HEK293T (cell line): ENCODE results near the gene PSKH1.

Experiments
- BHLHE40 ChIP-seq: fragments of 450-650 bp; IDR thresholded peaks from 2 replicates; pipeline ENCODE4 v1.6.1; 2016; ENCODE audit warnings: mild to moderate bottlenecking, moderate library complexity, borderline replicate concordance
- CTBP1 ChIP-seq: fragments of 450-650 bp; IDR thresholded peaks from 2 replicates; pipeline ENCODE4 v1.6.1; 2016; ENCODE audit warnings: borderline replicate concordance
- ELF4 ChIP-seq: fragments of 450-650 bp; IDR thresholded peaks from 2 replicates; pipeline ENCODE4 v1.6.1; 2017; ENCODE audit warnings: antibody characterized with exemption
- FOXA1 ChIP-seq: fragments of 450-650 bp; IDR thresholded peaks from 2 replicates; pipeline ENCODE4 v1.6.1; 2016; ENCODE audit warnings: mild to moderate bottlenecking
- FOXK2 ChIP-seq: fragments of 450-650 bp; IDR thresholded peaks from 2 replicates; pipeline ENCODE4 v1.6.1; 2016; ENCODE audit warnings: mild to moderate bottlenecking
- LEF1 ChIP-seq: fragments of 450-650 bp; IDR thresholded peaks from 2 replicates; pipeline ENCODE4 v1.6.1; 2017; ENCODE audit warnings: mild to moderate bottlenecking, borderline replicate concordance
- SP1 ChIP-seq: fragments of 450-650 bp; IDR thresholded peaks from 2 replicates; pipeline ENCODE4 v1.6.1; 2017
- TF ChIP-seq, protein P1 (sequence below): fragments of 450-650 bp; IDR thresholded peaks from 2 replicates; pipeline ENCODE4 v1.6.1; 2016

DNA sequence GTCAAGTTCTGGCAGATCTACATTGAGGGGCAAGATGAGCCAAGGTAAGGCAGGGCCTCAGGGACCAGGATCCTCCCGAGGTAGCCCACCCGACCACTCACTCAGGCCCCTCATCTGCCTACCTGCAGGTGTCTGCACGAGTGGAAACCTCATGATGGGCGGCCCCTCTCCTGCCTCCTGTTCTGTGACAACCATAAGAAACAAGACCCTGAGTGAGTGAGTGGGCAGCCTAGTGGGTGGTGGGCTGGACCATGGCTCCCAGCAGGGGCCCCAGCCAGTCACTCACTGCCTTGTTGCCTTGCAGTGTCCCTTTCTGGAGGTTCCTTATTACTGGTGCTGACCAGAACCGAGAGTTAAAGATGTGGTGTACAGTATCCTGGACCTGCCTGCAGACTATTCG is 14.8 kb upstream of the PSKH1 start:
- TF ChIP-seq LEF1 (no peak), FOXA1 (no peak), CTBP1 (no peak), FOXK2 (no peak), SP1 (no peak), BHLHE40 (no peak), ELF4 (no peak)
- TF ChIP-seq, protein P1, sequence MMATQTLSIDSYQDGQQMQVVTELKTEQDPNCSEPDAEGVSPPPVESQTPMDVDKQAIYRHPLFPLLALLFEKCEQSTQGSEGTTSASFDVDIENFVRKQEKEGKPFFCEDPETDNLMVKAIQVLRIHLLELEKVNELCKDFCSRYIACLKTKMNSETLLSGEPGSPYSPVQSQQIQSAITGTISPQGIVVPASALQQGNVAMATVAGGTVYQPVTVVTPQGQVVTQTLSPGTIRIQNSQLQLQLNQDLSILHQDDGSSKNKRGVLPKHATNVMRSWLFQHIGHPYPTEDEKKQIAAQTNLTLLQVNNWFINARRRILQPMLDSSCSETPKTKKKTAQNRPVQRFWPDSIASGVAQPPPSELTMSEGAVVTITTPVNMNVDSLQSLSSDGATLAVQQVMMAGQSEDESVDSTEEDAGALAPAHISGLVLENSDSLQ: no peak
